ENCODE results near the gene SLC2A8.

SLC2A8 gene

DNA sequence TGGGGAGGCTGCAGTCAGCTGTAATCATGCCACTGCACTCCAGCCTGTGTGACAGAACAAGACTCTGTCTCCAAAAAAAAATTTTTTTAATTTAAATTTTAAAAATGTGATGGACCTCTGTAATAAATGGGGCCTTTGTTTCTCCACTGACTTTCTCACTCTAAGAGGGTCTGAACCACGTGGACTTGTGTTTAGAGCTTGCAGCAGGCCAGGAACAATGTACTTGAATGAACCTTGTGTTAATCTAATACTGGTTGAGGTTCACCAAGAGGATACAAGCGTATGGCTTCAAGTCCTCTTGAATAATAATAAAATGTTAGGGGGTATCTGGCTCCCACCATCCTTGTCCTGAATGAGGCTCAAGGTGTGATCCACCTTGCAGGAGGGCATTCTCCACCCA lies 14.4 kb upstream of the SLC2A8 start:
- DNase-seq (ENCODE audit: low read depth): no peak

DNA sequence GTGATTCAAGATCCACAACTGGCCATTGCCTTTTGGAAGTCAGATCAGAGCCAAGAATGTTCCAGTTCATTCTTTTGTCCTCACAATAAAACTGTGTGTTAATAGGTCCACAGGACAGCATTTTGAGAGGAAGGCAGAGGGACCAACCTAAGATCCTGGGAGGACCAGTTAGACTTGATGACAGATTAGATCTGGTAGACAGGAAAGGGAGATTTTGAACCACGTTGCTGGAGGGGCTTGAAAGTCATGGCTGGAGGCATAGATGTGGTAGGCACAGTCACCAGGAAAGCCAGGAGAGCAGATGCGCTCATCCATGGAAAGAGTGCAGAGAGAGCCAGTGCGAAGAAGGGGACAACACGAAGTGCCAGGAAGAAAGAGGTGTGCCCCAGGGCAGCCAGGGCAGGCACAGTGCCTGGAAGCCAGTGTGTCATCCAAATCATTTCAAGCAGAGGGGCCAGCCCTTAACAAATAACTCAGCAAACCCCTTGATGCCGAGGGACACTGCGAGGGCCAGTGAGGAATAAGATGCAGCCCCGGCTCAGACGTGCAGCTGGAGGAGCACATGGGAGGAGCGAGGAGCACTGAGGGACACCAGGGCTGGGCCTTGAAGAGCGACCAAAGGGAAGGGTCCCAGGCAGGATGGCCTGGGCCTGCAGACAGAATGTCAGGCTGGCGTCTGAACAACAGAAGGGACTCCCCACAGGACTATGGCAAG lies 12.8 kb upstream of the SLC2A8 start:
- no peak for DNase-seq (ENCODE audit: low read depth)

DNA sequence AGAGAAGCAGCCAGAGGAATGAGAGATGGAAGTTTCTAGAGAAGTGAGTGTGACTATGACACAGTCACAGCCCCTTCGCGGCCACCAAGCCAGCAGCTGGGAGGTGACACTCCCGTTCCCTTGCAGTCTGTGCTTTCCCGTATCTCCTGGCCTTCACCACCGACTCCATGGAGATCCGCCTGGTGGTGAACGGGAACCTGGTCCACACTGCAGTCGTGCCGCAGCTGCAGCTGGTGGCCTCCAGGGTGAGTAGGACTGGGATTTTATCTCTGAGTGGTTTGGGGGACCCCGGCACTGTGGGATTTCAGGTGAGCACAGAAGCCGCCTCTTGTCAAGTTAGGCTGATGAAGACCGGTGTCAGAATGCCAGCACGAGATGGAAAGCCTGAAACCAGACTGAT lies 12.1 kb upstream of the SLC2A8 start:
- DNase-seq (ENCODE audit: low read depth): no peak

DNA sequence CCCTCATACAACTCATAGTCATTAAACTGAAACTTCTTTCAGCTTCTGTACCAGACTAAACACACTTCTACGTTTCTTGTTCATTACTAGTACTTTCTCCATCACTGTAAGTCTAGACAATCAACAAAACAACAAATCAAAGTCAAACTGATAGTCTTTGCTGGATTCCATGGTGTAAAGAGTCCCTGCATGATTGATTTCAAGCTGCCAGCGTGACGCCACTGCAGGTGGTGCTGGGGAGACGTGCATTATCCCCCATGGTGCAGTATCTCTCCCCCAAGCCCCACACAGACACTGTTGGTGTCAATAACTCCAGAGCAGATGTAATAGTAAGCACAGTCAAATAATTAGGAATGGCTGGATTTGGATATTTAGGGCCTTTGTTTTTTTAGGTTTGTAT lies 10.7 kb upstream of the SLC2A8 start:
- no peak for DNase-seq (ENCODE audit: low read depth)

DNA sequence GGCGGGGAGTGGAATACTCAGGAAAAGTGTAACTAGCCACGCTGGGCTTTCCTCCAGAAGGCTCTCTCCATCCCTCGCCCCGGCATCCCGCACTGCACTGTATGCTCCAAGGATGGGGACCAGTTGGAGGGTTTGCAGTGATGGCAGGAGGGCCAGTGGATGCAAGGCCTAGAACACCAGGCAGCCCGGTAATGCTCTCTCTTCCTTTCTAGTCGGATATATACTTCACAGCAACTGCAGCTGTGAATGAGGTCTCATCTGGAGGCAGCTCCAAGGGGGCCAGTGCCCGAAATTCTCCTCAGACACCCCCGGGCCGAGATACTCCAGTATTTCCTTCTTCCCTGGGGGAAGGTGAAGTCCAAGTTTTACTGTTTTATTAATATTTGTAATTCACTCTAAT lies 10.0 kb upstream of the SLC2A8 start:
- no peak for DNase-seq (ENCODE audit: low read depth)

DNA sequence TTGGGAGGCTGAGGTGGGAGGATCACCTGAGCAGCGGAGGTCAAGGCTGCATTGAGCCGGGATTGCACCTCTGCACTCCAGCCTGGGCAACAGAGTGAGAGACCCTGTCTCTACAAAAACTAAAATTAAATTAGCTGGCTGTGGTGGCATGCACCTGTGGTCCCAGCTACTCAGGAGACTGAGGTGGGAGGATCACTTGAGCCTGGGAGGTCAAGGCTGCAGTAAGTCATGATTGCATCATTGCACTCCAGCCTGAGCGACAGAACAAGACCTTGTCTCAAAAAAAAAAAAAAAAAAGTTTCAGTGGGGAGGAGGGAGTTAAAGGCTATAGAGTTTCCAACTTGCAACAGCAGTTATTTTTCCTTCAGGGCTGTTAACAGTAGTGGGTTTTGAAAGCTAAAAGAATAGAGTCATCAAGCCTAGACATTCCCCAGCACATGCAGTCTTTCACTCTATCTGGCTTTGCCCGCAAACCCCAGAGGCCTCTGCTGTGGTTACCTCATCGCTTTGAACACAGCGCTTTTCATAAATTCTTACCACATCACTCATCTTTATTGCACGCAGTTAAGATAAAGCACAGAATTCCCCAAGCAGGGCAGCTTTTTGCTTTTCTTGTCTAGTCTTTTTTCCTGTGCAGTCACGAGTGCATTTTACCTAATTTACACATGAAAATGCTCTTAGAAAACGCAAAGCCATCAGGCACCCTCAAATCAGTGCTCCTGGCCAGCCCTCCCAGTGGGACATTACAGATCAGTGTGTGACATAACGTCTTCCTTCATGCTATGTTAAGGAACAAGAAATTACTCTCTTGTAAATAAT lies 8.7 kb upstream of the SLC2A8 start:
- DNase-seq (ENCODE audit: low read depth): peak; percentile 69

DNA sequence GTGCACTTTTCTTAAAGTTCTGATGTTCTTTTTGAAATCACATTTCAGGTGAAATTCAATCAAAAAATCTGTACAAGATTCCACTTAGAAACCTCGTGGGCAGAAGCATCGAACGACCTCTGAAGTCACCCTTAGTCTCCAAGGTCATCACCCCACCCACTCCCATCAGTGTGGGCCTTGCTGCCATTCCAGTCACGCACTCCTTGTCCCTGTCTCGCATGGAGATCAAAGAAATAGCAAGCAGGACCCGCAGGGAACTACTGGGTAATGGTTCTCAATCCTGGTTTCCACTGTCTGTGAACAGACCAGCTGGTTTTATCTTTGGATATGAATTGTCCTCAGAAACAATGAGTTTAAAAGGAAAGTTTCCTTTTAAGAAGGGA lies 8.1 kb upstream of the SLC2A8 start:
- no peak for DNase-seq (ENCODE audit: low read depth)

DNA sequence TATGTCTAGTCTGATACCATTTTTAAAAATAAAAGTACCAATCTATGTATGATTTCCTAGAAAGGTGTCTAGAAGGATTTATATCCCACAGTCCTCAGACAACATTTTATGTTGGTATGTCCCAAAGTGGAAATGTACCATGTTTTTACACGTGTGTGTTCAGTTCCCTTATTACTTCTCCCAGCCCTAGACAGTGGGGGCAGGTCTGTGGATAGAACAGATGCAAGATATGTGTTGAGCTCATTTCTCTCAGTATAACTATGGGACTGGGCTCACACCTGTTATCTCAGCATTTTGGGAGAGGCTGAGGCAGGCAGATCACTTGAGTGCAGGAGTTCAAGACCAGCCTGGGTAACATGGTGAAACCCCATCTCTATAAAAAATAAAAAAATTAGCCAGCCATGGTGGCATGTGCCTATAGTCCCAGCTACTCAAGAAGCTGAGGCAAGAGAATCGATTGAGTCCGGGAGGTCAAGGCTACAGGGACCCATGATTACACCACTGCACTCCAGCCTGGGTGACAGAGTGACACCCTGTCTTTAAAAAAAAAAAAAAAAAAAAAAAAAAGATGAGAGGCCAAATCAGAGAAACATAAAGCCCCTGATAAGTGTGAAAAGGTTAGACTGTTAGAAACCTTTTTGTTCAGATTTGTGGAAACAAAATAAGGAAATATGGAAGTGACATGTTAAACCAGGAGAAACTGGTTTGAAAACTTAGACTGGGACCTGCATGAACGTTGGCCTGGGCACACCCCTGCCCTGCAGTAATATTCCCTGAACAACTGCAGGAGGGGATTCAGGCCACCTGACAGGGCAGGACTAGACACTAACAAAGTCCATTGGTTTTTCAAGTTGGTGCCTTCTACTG lies 7.4 kb upstream of the SLC2A8 start:
- no peak for DNase-seq (ENCODE audit: low read depth)

DNA sequence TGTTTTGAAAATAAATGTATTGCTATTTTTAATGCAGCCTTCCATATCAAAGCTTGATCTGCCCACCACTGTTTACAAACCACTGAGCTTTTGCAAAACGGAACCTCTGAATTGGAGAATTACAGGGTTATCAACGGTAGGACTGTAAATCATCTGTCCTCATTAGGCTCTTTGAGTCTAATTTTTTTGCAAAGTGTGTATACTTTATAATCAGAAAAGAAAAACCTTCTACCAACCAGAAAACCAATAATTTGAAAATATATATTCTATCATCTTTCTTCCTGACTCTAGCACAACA lies 6.8 kb upstream of the SLC2A8 start:
- no peak for DNase-seq (ENCODE audit: low read depth)

DNA sequence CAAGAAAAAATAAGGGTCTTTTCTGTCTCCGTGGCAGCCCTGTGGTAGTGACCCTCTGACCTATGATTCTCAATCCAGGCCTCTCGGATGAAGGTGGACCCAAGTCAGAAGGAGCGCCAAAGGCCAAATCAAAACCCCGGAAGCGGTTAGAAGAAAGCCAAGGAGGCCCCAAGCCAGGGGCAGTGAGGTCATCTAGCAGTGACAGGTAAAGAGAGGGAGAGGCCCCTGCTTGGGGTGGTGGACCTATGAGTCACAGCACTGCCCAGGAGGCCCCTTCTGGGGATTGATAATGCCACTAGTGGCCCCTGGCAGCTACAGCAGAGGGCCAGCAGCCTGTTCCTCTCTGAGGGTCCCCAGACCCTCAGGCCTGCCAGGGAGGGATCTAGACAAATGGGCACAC lies 6.4 kb upstream of the SLC2A8 start:
- DNase-seq (ENCODE audit: low read depth): no peak

DNA sequence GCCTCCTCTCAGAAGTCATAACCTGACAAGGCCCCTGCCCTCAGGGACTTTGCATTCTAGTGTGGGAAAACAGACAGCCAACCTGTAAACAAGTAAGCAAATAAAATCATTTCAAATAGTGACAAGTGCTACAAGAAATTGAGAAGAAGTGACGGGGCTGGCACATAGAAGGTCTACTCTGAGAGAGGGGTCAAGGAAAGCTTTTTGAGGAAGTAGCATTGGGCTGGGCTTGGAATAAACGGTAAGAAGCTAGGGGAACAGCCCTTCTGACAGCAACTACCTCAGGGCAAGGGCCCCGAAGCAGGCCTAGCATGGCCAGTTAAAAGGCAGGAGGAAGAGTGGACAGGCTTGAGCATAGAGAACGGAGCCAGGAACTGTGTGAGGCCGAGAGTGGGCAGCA lies 4.8 kb upstream of the SLC2A8 start:
- DNase-seq (ENCODE audit: low read depth): no peak

DNA sequence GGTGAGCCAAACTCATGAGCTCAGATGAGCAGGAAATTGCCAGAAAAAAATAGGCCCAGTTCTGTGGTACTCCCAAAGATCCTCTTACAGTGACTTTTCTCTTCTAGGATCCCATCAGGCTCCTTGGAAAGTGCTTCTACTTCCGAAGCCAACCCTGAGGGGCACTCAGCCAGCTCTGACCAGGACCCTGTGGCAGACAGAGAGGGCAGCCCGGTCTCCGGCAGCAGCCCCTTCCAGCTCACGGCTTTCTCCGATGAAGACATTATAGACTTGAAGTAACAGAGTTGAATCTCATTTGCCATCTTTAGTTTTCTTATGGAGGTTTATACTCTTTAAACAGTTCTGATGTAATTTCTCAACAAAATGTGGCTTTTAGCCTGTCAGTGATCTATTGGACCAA lies 4.0 kb upstream of the SLC2A8 start:
- no peak for DNase-seq (ENCODE audit: low read depth)

DNA sequence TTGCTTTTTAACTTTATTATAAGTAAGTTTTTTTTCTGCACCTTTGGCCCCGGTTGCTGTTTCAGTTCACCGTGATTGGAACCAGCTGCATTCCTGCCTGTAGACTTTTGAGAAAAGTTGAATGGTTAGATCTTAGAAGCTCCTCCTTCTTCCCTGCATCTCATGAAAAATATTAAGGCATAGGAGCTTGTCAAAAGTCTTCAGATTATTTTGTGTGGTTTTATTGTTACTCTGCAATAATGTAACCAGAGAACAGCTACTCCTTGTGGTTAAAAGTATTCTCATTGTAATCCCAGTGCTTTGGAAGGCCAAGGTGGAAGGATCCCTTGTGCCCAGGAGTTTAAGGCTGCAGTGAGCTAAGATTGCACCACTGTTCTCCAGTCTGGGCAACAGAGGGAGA lies 3.3 kb upstream of the SLC2A8 start:
- DNase-seq (ENCODE audit: low read depth): no peak

DNA sequence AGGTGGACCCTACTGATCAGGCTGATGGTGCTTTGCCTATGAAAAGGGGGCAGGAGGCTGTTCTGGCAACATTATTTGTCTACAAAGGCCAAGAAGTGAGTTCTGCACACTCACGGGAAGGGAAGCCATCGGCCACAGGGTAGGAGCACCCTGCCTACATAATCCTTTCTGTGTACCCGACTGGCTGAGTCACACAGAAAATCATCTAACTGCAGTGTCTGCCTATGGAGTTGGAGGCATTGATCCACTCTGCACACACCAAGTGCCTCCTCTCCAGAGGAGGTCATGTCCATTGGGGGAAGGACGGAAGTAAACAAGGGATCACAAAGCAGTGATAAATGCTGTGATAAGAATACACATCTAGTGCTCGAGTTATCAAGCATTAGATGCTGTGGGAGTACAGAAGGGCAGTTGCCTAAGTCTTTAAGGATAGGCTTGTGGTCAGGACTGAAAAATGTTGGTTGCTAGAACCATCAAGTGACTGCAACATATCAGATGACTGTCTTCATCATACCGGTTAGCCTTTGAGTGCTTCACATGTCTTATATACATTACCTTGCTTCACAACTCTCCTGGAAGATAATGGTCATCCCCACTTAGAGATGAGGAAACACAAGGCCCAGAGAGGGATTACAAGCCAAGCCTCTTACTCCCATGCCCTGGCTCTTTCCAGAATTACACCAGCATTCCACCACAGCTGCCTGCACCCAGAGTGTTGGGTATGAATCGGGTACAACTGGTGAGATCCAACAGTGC lies 1.3 kb upstream of the SLC2A8 start:
- no peak for DNase-seq (ENCODE audit: low read depth)

DNA sequence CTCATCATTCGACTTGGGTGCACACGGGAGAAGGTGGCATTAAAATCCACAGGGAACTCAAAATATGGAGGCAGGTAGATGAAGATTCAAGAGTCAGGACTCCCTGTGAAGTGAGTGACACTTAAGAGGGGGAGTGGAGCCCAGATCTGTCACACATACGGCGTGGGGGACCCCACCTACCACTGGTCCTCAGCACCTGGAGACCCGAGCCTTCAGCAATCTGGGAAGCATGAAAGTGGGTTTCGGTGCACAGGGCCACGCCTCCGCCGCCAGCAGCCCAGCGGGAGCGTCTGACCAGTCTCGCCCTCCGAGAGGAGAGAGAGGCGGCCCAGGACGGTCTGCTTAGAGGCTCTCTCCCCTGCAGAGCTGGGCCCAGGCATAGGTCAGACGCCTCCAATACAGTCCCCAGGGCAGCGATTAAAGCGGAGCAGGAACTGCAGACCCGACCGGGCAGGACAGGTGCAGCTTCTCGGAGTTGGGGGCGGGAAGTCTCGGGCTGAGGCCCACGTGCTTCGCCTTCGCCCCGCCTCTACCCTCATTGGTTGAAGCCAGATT lies 639 bp upstream of the SLC2A8 start:
- no peak for DNase-seq (ENCODE audit: low read depth)

DNA sequence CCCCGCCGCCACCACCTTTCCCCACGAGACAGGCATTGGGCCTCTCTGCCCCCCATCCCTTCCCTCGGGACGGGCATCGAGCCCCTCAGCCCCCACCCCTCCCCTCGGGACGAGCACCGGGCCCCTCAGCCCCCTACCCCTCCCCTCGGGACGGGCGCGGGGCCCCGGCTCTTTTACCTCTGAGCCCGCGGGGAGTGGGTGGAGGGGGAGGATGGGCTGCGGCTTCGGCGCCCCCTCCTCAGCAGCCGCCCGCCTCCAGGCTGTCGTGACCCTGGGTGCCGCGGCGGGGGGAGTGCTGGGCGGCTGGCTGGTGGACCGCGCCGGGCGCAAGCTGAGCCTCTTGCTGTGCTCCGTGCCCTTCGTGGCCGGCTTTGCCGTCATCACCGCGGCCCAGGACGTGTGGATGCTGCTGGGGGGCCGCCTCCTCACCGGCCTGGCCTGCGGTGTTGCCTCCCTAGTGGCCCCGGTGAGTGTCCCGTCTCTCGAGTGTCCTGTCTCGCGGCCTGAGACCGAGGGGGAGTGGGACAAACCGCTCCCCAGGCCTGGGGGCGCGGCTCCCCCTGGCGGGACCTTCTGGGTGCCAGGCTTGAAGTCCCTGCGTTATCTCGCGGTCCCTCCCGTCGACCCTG lies 791 bp downstream of the SLC2A8 start:
- no peak for DNase-seq (ENCODE audit: low read depth)

DNA sequence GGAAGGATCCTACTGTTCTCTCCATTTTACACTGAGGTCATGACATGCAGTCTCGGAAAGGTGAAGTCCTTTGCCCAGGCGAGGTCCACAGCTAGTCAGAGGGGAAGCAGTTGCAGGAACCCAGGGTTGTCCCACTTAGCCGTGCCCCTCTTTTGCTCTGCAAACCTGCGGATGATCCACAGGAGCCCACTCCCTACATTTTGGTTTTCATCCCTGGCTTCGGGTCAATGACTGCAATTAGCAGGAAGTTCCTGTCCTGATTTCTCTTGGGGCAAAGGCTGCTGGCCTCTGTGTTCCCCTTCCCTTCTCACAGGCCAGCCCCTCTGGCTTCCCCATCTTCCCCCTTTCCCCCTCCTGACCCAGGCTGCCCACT lies 1.3 kb downstream of the SLC2A8 start:
- no peak for DNase-seq (ENCODE audit: low read depth)

DNA sequence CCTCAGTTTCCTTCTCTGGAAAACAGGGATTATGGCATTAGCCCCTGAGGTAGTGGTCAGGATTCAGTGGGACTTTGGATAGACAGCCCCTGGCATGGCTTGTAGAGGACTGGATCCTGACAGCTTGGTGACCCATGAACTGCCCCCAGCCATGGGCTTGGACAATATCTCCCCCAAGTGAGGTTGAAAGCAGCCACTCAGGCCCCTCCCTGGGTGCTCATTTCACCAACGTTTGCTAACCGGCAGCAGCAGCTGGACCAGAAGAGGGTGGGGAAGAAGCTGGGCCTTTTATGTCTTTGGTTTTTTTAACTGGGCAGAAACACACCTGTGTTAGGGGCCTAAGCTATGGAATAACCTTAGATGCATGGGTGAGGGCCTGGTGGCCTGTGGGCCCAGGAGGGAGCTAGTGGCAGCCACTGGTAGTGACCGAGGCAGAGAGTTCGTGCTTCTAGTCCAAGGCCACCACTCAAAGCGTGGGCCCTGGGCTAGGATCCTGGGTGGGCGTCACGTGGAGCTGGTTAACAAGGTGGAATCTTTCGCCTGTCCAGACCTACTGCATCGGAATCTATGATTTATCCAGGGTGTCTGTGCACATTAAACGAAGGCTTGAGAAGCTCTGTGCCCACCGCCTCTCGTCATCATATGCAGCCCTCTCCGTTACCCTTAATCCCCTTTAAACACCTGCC lies 1.9 kb downstream of the SLC2A8 start:
- DNase-seq (ENCODE audit: low read depth): no peak

DNA sequence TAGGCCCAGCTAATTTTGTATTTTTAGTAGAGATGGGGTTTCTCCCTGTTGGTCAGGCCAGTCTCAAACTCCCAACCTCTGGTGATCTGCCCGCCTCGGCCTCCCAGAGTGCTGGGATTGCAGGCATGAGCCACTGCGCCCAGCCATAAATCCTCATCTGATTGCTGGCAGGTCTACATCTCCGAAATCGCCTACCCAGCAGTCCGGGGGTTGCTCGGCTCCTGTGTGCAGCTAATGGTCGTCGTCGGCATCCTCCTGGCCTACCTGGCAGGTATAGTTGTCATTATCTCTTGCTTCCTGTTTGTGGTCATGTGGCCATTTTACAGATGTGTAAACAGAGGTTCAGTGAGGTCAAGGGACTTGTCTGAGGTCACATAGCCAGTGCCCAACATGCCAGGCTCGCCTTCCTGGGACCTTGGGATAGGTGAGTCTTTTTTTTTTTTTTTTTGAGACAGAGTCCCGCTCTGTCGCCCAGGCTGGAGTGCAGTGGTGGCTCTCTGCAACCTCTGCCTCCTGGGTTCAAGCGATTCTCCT lies 2.8 kb downstream of the SLC2A8 start:
- no peak for DNase-seq (ENCODE audit: low read depth)

DNA sequence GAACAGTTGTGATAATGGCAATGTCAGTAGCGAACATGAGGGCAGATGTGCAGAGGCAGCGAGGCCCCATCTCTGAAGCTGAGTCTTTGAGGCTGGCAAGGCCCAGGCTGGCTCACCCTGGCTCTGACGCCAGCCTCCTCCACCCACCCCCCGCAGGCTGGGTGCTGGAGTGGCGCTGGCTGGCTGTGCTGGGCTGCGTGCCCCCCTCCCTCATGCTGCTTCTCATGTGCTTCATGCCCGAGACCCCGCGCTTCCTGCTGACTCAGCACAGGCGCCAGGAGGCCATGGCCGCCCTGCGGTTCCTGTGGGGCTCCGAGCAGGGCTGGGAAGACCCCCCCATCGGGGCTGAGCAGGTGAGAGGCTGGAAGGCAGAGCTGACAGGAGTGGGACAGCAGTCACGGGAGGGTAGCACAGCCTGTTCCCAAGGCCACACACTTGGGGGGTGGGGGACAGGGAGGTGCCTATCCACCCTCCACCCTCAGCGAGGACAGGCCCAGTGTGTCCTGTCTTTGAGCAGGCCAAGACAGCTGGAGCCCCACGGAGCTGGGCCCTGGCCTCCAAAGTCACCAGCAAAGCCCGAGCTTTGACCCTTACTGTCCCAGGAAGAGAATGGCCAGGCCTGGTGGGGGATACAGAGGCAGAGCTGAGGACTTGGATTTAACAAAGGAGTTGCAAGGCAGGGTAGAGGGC lies 5.6 kb downstream of the SLC2A8 start:
- no peak for DNase-seq (ENCODE audit: low read depth)

All from stimulated activated CD8-positive, alpha-beta memory T cell treated with anti-CD3 and anti-CD28 coated beads, Interleukin-12 subunit alpha, Interleukin-12 subunit beta, amount 100 ng/mL, for 4 hours (primary cell).